ENCODE data around the gene SMPD3. TPM values are rescaled to one million over a fixed set of nuclear protein-coding genes. Genes with fewer than 3 reads are reported as not detected.

SMPD3 gene
- total and polyA plus RNA-seq, 2 experiments from 2014 or later, result 5.7 to 6.3 TPM

GRCh38 chr16:68400924-68401460 is 47.3 kb downstream of the SMPD3 start:
- Histone ChIP-seq H3K4me2 (no peak overlapping the region), H2AFZ (no peak overlapping the region), H3K27me3 (no peaks in the 10 kb centered on the region), H3K9me3 (ENCODE audit: low read depth) (no peaks in the 10 kb centered on the region), H3K27ac (no peak overlapping the region), H3K9me2 (replicated peaks; ENCODE audit: insufficient read depth) (no peaks in the 10 kb centered on the region), H4K20me1 (ENCODE audit: insufficient read depth, poor library complexity, severe bottlenecking) (no peaks in the 10 kb centered on the region), H3K79me2 (no peaks in the 10 kb centered on the region), H3K36me3 (replicated peaks; ENCODE audit: insufficient read depth, low read depth) (no peaks in the 10 kb centered on the region), H3K4me1 (ENCODE audit: insufficient read depth) (no peaks in the 10 kb centered on the region), H3K4me3 (no peak overlapping the region)
- no peak for DNase-seq (ENCODE audit: low spot score)
- 76% methylated on average over 5 of the region's 5 CpGs for WGBS (ENCODE audit: low lambda C conversion rate, missing lambda C conversion rate)
- TF ChIP-seq EZH2phosphoT487 (IDR thresholded peaks at IDR 0.05; ENCODE audit: low read depth, severe bottlenecking, unreplicated experiment) (no peak), EZH2 (IDR thresholded peaks at IDR 0.05; ENCODE audit: borderline replicate concordance) (no peak), CTCF (IDR thresholded peaks at IDR 0.05; ENCODE audit: poor library complexity) (no peak)

- TF ChIP-seq CTCF (IDR thresholded peaks at IDR 0.05; ENCODE audit: poor library complexity), result no peak
- no peak for TF ChIP-seq EZH2phosphoT487 (IDR thresholded peaks at IDR 0.05; ENCODE audit: low read depth, severe bottlenecking, unreplicated experiment)
- no peak for TF ChIP-seq EZH2 (IDR thresholded peaks at IDR 0.05; ENCODE audit: borderline replicate concordance)
- Histone ChIP-seq H3K36me3 (replicated peaks; ENCODE audit: insufficient read depth, low read depth) (no peaks in the 10 kb centered on the region), H3K9me2 (replicated peaks; ENCODE audit: insufficient read depth) (no peaks in the 10 kb centered on the region), H2AFZ (no peak overlapping the region), H3K9me3 (ENCODE audit: low read depth) (no peaks in the 10 kb centered on the region), H3K27ac (no peak overlapping the region), H3K4me1 (ENCODE audit: insufficient read depth) (no peaks in the 10 kb centered on the region), H4K20me1 (ENCODE audit: insufficient read depth, poor library complexity, severe bottlenecking) (no peaks in the 10 kb centered on the region), H3K4me3 (no peak overlapping the region), H3K27me3 (no peaks in the 10 kb centered on the region), H3K79me2 (no peaks in the 10 kb centered on the region), H3K4me2 (no peak overlapping the region)
- DNase-seq (ENCODE audit: low spot score), result no peak
- WGBS (ENCODE audit: low lambda C conversion rate, missing lambda C conversion rate), result 90% methylated on average over 5 of the region's 5 CpGs
These were observed 48.0 kb downstream of the SMPD3 start for GRCh38 chr16:68400083-68400923.

GRCh38 chr16:68399456-68399855 is 48.9 kb downstream of the SMPD3 start:
- no peak overlapping the region for H3K27ac ChIP-seq
- no peaks in the 10 kb centered on the region for H3K36me3 ChIP-seq (replicated peaks; ENCODE audit: insufficient read depth, low read depth)
- H3K4me1 ChIP-seq (ENCODE audit: insufficient read depth), result no peaks in the 10 kb centered on the region
- no peaks in the 10 kb centered on the region for H3K9me2 ChIP-seq (replicated peaks; ENCODE audit: insufficient read depth)
- no peak overlapping the region for H3K4me2 ChIP-seq
- H3K79me2 ChIP-seq, result no peaks in the 10 kb centered on the region
- TF ChIP-seq EZH2 (IDR thresholded peaks at IDR 0.05; ENCODE audit: borderline replicate concordance) (no peak), EZH2phosphoT487 (IDR thresholded peaks at IDR 0.05; ENCODE audit: low read depth, severe bottlenecking, unreplicated experiment) (no peak), CTCF (IDR thresholded peaks at IDR 0.05; ENCODE audit: poor library complexity) (no peak)
- H2AFZ ChIP-seq, result no peak overlapping the region
- DNase-seq (ENCODE audit: low spot score), result no peak
- H3K9me3 ChIP-seq (ENCODE audit: low read depth), result no peaks in the 10 kb centered on the region
- H3K4me3 ChIP-seq, result no peak overlapping the region
- no peaks in the 10 kb centered on the region for H3K27me3 ChIP-seq
- 91% methylated on average over 3 of the region's 3 CpGs for WGBS (ENCODE audit: low lambda C conversion rate, missing lambda C conversion rate)
- H4K20me1 ChIP-seq (ENCODE audit: insufficient read depth, poor library complexity, severe bottlenecking), result no peaks in the 10 kb centered on the region
